Measurements from ENCODE around the gene POC1B. TPM values are rescaled to one million over a fixed set of nuclear protein-coding genes. Genes with fewer than 3 reads are reported as not detected.

Gene POC1B
- total RNA-seq, 1 donor from 2014 or later: 24.8 TPM

GRCh38 chr12:89376844-89377243, 149.0 kb downstream of the POC1B start:
- Mint-ChIP-seq H3K36me3 (ENCODE audit: low read depth) (peaks cover 11% of the 10 kb centered on the region), H3K4me3 (ENCODE audit: low read depth) (no peak overlapping the region), H3K27me3 (ENCODE audit: low read depth) (no peaks in the 10 kb centered on the region), H3K9me3 (peaks cover 3% of the 10 kb centered on the region), H3K27ac (peak overlapping the region; percentile 80), H3K4me1 (ENCODE audit: low read depth) (peaks cover 36% of the 10 kb centered on the region)
- intact Hi-C loops (cut with micrococcal nuclease): loop anchor here (1.0 to 5.0 kb wide), 3 partner anchors 13 to 1140 kb away; no protein-coding TSS in a partner anchor
- no peak for DNase-seq (ENCODE audit: low spot score)

- DNase-seq (ENCODE audit: low spot score): no peak
- H3K36me3 Mint-ChIP-seq (ENCODE audit: low read depth): peaks cover 11% of the 10 kb centered on the region
- intact Hi-C loops (cut with micrococcal nuclease): loop anchor here (1.0 to 5.0 kb wide), 3 partner anchors 14 to 1139 kb away; no protein-coding TSS in a partner anchor
- peak overlapping the region; percentile 80 for H3K27ac Mint-ChIP-seq
- no peaks in the 10 kb centered on the region for H3K27me3 Mint-ChIP-seq (ENCODE audit: low read depth)
- no peak overlapping the region for H3K4me3 Mint-ChIP-seq (ENCODE audit: low read depth)
- H3K4me1 Mint-ChIP-seq (ENCODE audit: low read depth): peaks cover 39% of the 10 kb centered on the region
- H3K9me3 Mint-ChIP-seq: peaks cover 3% of the 10 kb centered on the region
These were observed 149.7 kb downstream of the POC1B start for GRCh38 chr12:89376202-89376529.

GRCh38 chr12:89373763-89374572, 151.9 kb downstream of the POC1B start:
- H3K4me1 Mint-ChIP-seq (ENCODE audit: low read depth): peaks cover 50% of the 10 kb centered on the region
- intact Hi-C loops (cut with micrococcal nuclease): no loop called here

GRCh38 chr12:89372584-89373370, 153.1 kb downstream of the POC1B start:
- intact Hi-C loops (cut with micrococcal nuclease): no loop called here
- Mint-ChIP-seq H3K9me3 (peaks cover 3% of the 10 kb centered on the region), H3K27ac (no peak overlapping the region), H3K4me1 (ENCODE audit: low read depth) (peaks cover 50% of the 10 kb centered on the region), H3K27me3 (ENCODE audit: low read depth) (no peaks in the 10 kb centered on the region), H3K36me3 (ENCODE audit: low read depth) (peaks cover 15% of the 10 kb centered on the region), H3K4me3 (ENCODE audit: low read depth) (no peak overlapping the region)
- DNase-seq (ENCODE audit: low spot score): no peak

More at GRCh38 chr12:89373763-89374572, 151.9 kb downstream of the POC1B start:
- H3K27ac Mint-ChIP-seq: no peak overlapping the region
- no peaks in the 10 kb centered on the region for H3K27me3 Mint-ChIP-seq (ENCODE audit: low read depth)
- H3K4me3 Mint-ChIP-seq (ENCODE audit: low read depth): no peak overlapping the region
- DNase-seq (ENCODE audit: low spot score): no peak
- H3K9me3 Mint-ChIP-seq: peaks cover 3% of the 10 kb centered on the region
- peaks cover 11% of the 10 kb centered on the region for H3K36me3 Mint-ChIP-seq (ENCODE audit: low read depth)

- H3K9me3 Mint-ChIP-seq: no peaks in the 10 kb centered on the region
- peaks cover 36% of the 10 kb centered on the region for H3K4me1 Mint-ChIP-seq (ENCODE audit: low read depth)
- intact Hi-C loops (cut with micrococcal nuclease): no loop called here
- H3K4me3 Mint-ChIP-seq (ENCODE audit: low read depth): no peak overlapping the region
- H3K36me3 Mint-ChIP-seq (ENCODE audit: low read depth): peaks cover 6% of the 10 kb centered on the region
- no peak for DNase-seq (ENCODE audit: low spot score)
- no peak overlapping the region for H3K27ac Mint-ChIP-seq
- no peaks in the 10 kb centered on the region for H3K27me3 Mint-ChIP-seq (ENCODE audit: low read depth)
These were observed 155.0 kb downstream of the POC1B start for GRCh38 chr12:89370850-89371249.

- H3K36me3 Mint-ChIP-seq (ENCODE audit: low read depth): peaks cover 6% of the 10 kb centered on the region
- DNase-seq (ENCODE audit: low spot score): no peak
- peaks cover 32% of the 10 kb centered on the region for H3K4me1 Mint-ChIP-seq (ENCODE audit: low read depth)
- no peak overlapping the region for H3K4me3 Mint-ChIP-seq (ENCODE audit: low read depth)
- no peak overlapping the region for H3K27ac Mint-ChIP-seq
- intact Hi-C loops (cut with micrococcal nuclease): no loop called here
- no peaks in the 10 kb centered on the region for H3K9me3 Mint-ChIP-seq
- no peaks in the 10 kb centered on the region for H3K27me3 Mint-ChIP-seq (ENCODE audit: low read depth)
These were observed 155.4 kb downstream of the POC1B start for GRCh38 chr12:89370421-89370831.

Other genes starting within 250 kb of the POC1B start
- 75.7 and 82.0 TPM in 2 replicates for gene DUSP6, start 173.5 kb downstream of the POC1B start, total RNA-seq
- 8.8 and 9.1 TPM in 2 replicates for gene GALNT4, start 1.3 kb downstream of the POC1B start, total RNA-seq
- 19.0 and 21.0 TPM in 2 replicates for gene ATP2B1, start 182.8 kb upstream of the POC1B start, total RNA-seq

All from activated T-helper 2 cell treated with anti-CD3 and anti-CD28 coated beads, Interferon-gamma antibody, Interleukin-2, Interleukin-4, amounts not matched to agents 10 μg/mL and 5 μg/mL and 100 μg/mL, durations not matched to agents 14 hours and 24 hours and 36 hours (primary cell).